Endothelial cell of umbilical vein (primary cell): ENCODE measurements around the gene PTGER3. TPM values are rescaled to one million over a fixed set of nuclear protein-coding genes. Genes with fewer than 3 reads are reported as not detected.

Experiments used
- BruUV-seq: library from RNA; stranded (reverse); fragments of 400-500 nt; replicated peaks from 2 replicates; lab custom pipeline; 2021; lab: Mats Ljungman, UMichigan
- CTCF ChIA-PET: fragments of 300-600, 350-600 bp; sonication (Branson Sonifier 250); formaldehyde crosslinking; loops from one replicate; lab custom pipeline; 2021; ENCODE audit warnings: antibody characterized with exemption, inconsistent platforms; lab: Charles Lee
- POLR2A ChIA-PET: fragments of 300-600, 350-600 bp; sonication (Branson Sonifier 250); formaldehyde crosslinking; loops from one replicate; lab custom pipeline; 2021; ENCODE audit warnings: antibody characterized with exemption, inconsistent platforms; lab: Charles Lee
- DNase-seq: peaks from one replicate; pipeline ENCODE4 v3.0.0-alpha.2; 2011; ENCODE audit warnings: low read depth, low spot score
- FAIRE-seq: peaks from 2 replicates; lab custom pipeline; 2011; peaks lifted over from hg19 to GRCh38; lab: Jason Lieb, UNC
- H2AFZ ChIP-seq: 2 replicates; pipeline ENCODE4 v1.6.0; 2012; ENCODE audit warnings: low read depth, low read length, control low read depth, inconsistent platforms
- H3K27ac ChIP-seq: 2 replicates; pipeline ENCODE4 v1.5.1; 2011; ENCODE audit warnings: low read depth, mild to moderate bottlenecking, control low read depth, low read length, moderate library complexity; ENCODE audit not compliant: insufficient read depth
- H3K27me3 ChIP-seq, 2 experiments: 2 replicates each; pipeline versions ENCODE4 v1.6.0 to v1.6.1; 2011; ENCODE audit warnings: low read length in 2 of 2, mixed read lengths in 1 of 2; ENCODE audit not compliant: control insufficient read depth in 2 of 2, insufficient read depth in 2 of 2
- H3K36me3 ChIP-seq, 2 experiments: 2 replicates in 1 of 2; 3 replicates in 1 of 2; pipeline ENCODE4 v1.5.1; 2011; ENCODE audit warnings: low read length in 2 of 2, mild to moderate bottlenecking in 1 of 2, moderate library complexity in 1 of 2; ENCODE audit not compliant: control insufficient read depth in 2 of 2, insufficient read depth in 2 of 2; ENCODE audit errors: extremely low read depth in 1 of 2
- H3K4me1 ChIP-seq: 3 replicates; pipeline ENCODE4 v1.5.1; 2011; ENCODE audit warnings: mild to moderate bottlenecking, low read length; ENCODE audit not compliant: control insufficient read depth, insufficient read depth; ENCODE audit errors: extremely low read depth
- H3K4me2 ChIP-seq: 2 replicates; pipeline ENCODE4 v1.6.1; 2011; ENCODE audit warnings: low read length, control low read depth, mixed read lengths; ENCODE audit not compliant: insufficient read depth
- H3K4me3 ChIP-seq, 3 experiments: fragments of 200-600 bp in 1 of 3; sonication (generic), shearing (Covaris generic) in 1 of 3; replicated peaks in 1 of 3; 2 replicates each; pipeline ENCODE4 v1.5.1; 2011 to 2016; ENCODE audit warnings: control low read depth in 3 of 3, low read length in 3 of 3, mild to moderate bottlenecking in 2 of 3, inconsistent platforms in 1 of 3, low read depth in 1 of 3, moderate library complexity in 1 of 3; ENCODE audit not compliant: insufficient read depth in 1 of 3
- H3K79me2 ChIP-seq: 2 replicates; pipeline ENCODE4 v1.6.0; 2012; ENCODE audit warnings: low read length, inconsistent platforms; ENCODE audit not compliant: control insufficient read depth, insufficient read depth
- H3K9ac ChIP-seq: replicated peaks from 2 replicates; pipeline ENCODE3; 2011; ENCODE audit warnings: low read length, control low read depth; ENCODE audit not compliant: insufficient read depth; ENCODE audit errors: extremely low read depth
- H3K9me1 ChIP-seq: replicated peaks from 3 replicates; pipeline ENCODE4 v1.6.0; 2011; ENCODE audit warnings: mild to moderate bottlenecking, low read length; ENCODE audit not compliant: control insufficient read depth, insufficient read depth; ENCODE audit errors: extremely low read depth
- H3K9me3 ChIP-seq: replicated peaks from 2 replicates; pipeline ENCODE4 v1.5.1; 2012; ENCODE audit warnings: low read length, inconsistent platforms; ENCODE audit not compliant: control insufficient read depth, insufficient read depth
- H4K20me1 ChIP-seq: replicated peaks from 2 replicates; pipeline ENCODE3; 2011; ENCODE audit warnings: mild to moderate bottlenecking, low read length; ENCODE audit not compliant: control insufficient read depth, insufficient read depth; ENCODE audit errors: extremely low read depth
- EZH2 ChIP-seq: IDR thresholded peaks from 2 replicates; pipeline ENCODE4 v1.6.1; 2012; ENCODE audit warnings: borderline replicate concordance, low read depth, mild to moderate bottlenecking, moderate library complexity, low read length, inconsistent platforms; ENCODE audit not compliant: severe bottlenecking
- FOS ChIP-seq: IDR thresholded peaks from 2 replicates; pipeline ENCODE4 v1.6.1; 2011; ENCODE audit warnings: mild to moderate bottlenecking, low read length, moderate library complexity, borderline replicate concordance; ENCODE audit not compliant: insufficient read depth
- GATA2 ChIP-seq: IDR thresholded peaks from 2 replicates; pipeline ENCODE4 v1.7.0; 2011; ENCODE audit warnings: low read depth, mild to moderate bottlenecking, moderate library complexity, mixed read lengths, low read length; ENCODE audit not compliant: insufficient read length, insufficient read depth
- JUN ChIP-seq: IDR thresholded peaks from 2 replicates; pipeline ENCODE4 v1.6.1; 2011; ENCODE audit warnings: borderline replicate concordance, low read depth; ENCODE audit not compliant: insufficient read length, insufficient read depth
- MYC ChIP-seq: IDR thresholded peaks from one replicate; pipeline ENCODE4 v1.6.1; 2011; ENCODE audit warnings: mild to moderate bottlenecking, low read depth, low read length
- POLR2A ChIP-seq: IDR thresholded peaks from 2 replicates; pipeline ENCODE4 v1.6.1; 2012; ENCODE audit warnings: low read depth, mild to moderate bottlenecking, control low read depth, low read length
- POLR2AphosphoS5 ChIP-seq: IDR thresholded peaks from 2 replicates; pipeline ENCODE4 v1.6.1; 2012; ENCODE audit warnings: low read depth, mild to moderate bottlenecking, control low read depth, low read length, moderate library complexity; ENCODE audit not compliant: insufficient read depth
- dilution Hi-C: fragments of 300-500 bp; cut with MboI; formaldehyde crosslinking; loops from one replicate; pipeline ENCODE4 v1.15.0; 2019; ENCODE audit warnings: low sequenced_read_pairs; ENCODE audit not compliant: extremely low pct_ligation_motif_present
- intact Hi-C: fragments of 100-400 bp; cut with micrococcal nuclease; formaldehyde crosslinking; loops from one replicate; pipeline ENCODE4 v1.10.0; 2022
- polyA plus RNA-seq, 4 experiments: library from polyadenylated mRNA; depleted of rRNA in 3 of 4; stranded (reverse) in 3 of 4; unstranded in 1 of 4; fragments of >200 nt; gene quantifications; 2 replicates each; pipeline versions ENCODE4 v1.2.1 to v1.2.3, GENCODE V29; 2011 to 2012; ENCODE audit warnings: missing spikeins in 1 of 4
- total RNA-seq: library from RNA; stranded (reverse); gene quantifications from 2 replicates; pipeline ENCODE4 v1.2.3, GENCODE V29; 2021
- TF ChIP-seq, protein P1 (sequence below): IDR thresholded peaks from 2 replicates; pipeline ENCODE4 v1.6.1; 2011; ENCODE audit not compliant: insufficient read depth, insufficient read length

Gene PTGER3
- total and polyA plus RNA-seq, 2 donors (not counting 3 experiments of a cell fraction or from before 2014, with no cell fraction given) = 0.01 TPM; not detected in 1

DNA sequence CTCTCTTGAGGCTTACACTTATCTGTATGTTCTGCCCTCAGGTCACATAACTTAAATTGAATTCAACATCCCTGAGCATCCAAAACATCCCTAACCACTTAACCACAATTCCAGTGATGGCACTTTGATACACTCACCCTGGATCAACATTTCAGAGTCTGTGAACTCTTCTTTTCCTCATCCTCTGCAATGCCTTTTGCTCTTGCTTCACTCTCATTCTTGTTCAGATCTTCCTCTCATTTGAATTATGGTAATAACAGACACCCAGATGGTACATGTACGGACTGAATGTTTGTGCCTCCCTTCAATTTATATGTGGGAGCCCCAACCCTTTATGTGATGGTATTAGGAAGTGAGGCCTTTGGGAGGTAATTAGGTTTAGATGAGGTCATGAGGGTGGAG lies 33.4 kb downstream of the PTGER3 start:
- Histone ChIP-seq H3K79me2 (no peaks in the 10 kb centered on the region), H3K27ac (no peak overlapping the region), H3K27me3 (no peaks in the 10 kb centered on the region), H3K9ac (no peak overlapping the region), H3K4me1 (no peaks in the 10 kb centered on the region), H3K4me3 (no peak overlapping the region), H3K4me2 (no peak overlapping the region), H3K36me3 (no peaks in the 10 kb centered on the region), H3K9me1 (no peaks in the 10 kb centered on the region), H2AFZ (no peak overlapping the region), H3K9me3 (no peaks in the 10 kb centered on the region), H4K20me1 (no peaks in the 10 kb centered on the region)
- TF ChIP-seq POLR2A (no peak), FOS (no peak), POLR2AphosphoS5 (no peak), EZH2 (no peak), GATA2 (no peak), MYC (no peak)
- DNase-seq (no peak), FAIRE-seq (no peak)
- ChIA-PET POLR2A (no interaction called here), CTCF (no interaction called here)
- no TSS peak for BruUV-seq
- dilution Hi-C loops (no loop called here), intact Hi-C loops (no loop called here)

- Histone ChIP-seq H3K4me3 (no peak overlapping the region), H3K27me3 (no peaks in the 10 kb centered on the region), H3K9me3 (no peaks in the 10 kb centered on the region), H3K9ac (no peak overlapping the region), H3K4me1 (no peaks in the 10 kb centered on the region), H3K36me3 (no peaks in the 10 kb centered on the region), H3K9me1 (no peaks in the 10 kb centered on the region), H4K20me1 (no peaks in the 10 kb centered on the region), H3K4me2 (no peak overlapping the region), H3K79me2 (no peaks in the 10 kb centered on the region), H2AFZ (no peak overlapping the region), H3K27ac (no peak overlapping the region)
- POLR2A ChIA-PET = no interaction called here
- CTCF ChIA-PET = no interaction called here
- intact Hi-C loops = no loop called here
- TF ChIP-seq JUN (no peak), MYC (no peak), POLR2AphosphoS5 (no peak), GATA2 (no peak)
- TF ChIP-seq, protein P1, sequence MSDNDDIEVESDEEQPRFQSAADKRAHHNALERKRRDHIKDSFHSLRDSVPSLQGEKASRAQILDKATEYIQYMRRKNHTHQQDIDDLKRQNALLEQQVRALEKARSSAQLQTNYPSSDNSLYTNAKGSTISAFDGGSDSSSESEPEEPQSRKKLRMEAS = no peak
- dilution Hi-C loops = no loop called here
- FAIRE-seq (no peak), DNase-seq (no peak)
- BruUV-seq = no TSS peak
These were observed 44.7 kb downstream of the PTGER3 start for GRCh38 chr1:71002709-71003475.
